DMS53 (cell line): ENCODE data around the gene DNAJC27.
A peak's percentile ranks its signal among the peaks of the same experiment; 100 is the strongest.

Experiments used
- DNase-seq: peaks from one replicate; lab custom pipeline; 2025; lab: John Stamatoyannopoulos, UW

DNAJC27 gene

DNA sequence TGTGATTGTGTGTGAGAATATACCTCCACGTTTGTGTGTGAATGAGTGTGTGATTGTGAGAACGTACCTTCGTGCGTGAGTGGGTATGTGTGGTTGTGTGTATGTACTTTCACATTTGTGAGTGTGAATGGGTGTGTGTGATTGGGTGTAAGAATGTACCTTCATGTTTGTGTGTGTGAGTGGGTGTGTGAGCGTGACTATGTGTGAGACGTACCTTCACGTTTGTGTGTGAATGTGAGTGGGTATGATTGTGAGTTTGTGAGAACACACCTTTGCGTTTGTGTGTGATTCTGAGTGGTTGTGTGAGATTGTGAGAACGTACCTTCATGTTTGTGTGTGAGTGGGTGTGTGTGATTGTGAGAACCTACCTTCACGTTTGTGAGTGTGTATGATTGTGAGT lies 45.9 kb downstream of the DNAJC27 start:
- DNase-seq, result no peak

DNA sequence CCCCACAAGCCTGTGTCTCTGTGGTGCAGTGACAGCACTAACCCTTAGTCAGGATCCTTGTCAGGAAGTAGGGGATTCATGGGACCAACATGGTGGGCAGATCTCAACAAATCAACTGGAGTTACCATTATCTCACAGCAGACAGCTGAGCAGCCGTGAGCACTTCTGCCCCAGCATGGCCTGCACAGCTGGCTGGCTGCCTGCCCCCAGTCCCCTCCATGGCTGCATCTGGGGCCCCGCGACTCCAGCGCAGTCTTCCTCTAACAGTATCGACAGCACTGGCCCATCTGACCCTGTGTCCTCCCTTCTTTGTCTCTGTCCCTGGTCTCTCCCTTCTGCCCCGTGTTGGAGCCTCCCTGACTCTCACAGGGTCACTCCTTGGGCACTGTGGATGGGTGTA lies 47.0 kb downstream of the DNAJC27 start:
- DNase-seq, result no peak

DNA sequence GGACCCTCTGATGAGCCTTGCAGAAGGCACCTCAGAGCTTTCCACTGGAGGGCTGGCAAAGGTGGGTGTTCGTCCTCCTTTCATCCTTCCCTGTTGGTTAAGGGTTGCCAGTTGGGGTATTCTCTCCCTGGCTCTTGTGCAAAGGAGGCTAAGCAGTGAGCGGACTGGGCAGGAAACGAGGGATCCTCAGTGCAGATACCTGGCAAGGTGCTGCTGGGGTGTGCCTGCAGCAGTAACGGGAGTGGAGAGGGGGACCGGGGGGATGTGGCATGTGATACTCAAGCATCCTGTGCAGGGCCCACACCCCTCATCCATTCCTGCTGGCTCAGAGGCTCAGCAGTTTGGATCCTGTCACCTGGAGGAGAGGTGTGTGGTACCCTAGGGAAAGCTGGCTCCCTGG lies 47.5 kb downstream of the DNAJC27 start:
- no peak for DNase-seq

DNA sequence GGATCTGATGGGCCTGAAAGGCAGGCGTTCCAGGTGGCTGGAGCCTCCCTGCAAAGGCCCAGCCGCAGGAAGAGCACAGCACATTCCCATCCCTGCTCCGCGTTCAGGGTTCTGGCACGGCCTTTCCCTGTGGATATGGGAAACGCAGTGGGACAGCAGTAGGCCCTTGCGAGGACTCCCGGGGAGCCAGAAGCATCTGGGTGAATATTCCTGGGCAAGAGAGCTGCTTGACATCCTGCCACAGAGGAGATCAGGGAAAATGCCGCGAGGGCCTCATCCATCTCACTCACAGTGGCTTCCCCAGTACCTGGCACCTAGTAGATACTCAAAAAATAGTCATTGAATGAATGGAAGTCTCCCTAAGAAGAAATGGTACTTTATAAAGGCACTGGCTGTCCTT lies 48.6 kb downstream of the DNAJC27 start:
- no peak for DNase-seq

DNA sequence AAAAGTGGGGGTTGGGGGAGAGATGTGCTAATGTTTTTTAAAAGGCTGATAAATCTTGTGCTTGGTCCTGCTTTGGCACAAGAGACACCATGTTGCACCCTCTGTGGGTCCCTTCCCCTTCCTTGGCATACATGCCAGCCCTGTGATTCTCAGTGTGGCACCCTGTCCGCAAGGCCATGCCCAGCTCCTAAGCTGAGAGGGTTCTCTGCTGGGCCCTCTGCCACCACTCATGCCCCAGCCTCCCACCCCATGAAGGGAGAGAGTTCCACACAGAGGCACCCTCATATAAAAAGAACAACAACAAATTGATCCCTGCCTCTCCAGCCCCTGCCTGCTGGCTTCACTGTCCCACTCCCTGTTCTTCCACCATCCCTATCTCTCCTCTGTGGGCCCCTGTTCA lies 49.2 kb downstream of the DNAJC27 start:
- no peak for DNase-seq

GRCh38 chr2:24920809-24921441 lies 50.8 kb downstream of the DNAJC27 start:
- peak; percentile 18 for DNase-seq

DNA sequence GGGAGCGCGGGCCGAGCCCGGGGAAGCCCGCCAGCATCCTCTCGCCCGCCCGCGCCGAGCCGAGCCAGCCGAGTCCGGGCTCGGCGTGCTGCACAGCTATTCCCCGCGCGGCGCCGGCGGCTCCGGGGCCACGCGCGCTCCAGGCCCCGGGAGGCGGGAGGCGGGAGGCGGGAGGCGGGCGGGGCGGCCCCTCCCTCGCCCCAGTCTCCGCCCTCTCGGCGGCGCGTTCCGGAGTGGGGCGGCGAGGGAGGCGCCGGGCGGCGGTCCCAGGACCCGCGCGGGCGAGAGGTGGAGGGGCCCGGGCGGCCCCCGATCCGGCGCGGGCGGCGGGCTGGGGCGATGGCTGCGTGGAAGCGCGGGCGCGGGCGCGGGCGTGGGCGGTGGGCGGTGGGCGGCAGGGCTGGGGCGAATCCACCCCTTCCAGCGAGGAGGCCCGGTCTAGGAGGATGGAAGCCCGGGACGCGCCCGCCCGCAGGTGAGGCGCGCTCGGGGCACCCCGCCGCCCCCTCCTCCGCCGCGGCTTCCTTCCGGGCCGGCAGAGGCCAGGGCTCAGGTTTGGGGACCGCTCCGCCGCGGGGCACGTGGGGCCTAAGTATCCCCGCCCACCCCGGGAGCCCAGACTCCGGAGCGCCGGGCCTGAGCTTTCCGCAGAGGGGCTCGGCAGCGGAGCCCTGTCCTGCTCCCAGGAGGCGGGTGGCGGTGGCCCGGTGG lies 51.5 kb downstream of the DNAJC27 start, which contains the start of gene ADCY3:
Gene ADCY3, minus strand, starts transcription at position 140 of the 711 bp plus-strand sequence. CDS start 1,250 bp downstream, outside the sequence.
- DNase-seq, result peak; percentile 72

GRCh38 chr2:24919506-24920097 lies 52.2 kb downstream of the DNAJC27 start:
- peak; percentile 60 for DNase-seq

- peak; percentile 49 for DNase-seq
Measured at GRCh38 chr2:24919037-24919505, 52.7 kb downstream of the DNAJC27 start.

- DNase-seq, result no peak
Measured at GRCh38 chr2:24918326-24919036, 53.3 kb downstream of the DNAJC27 start.

GRCh38 chr2:24917731-24918325 lies 53.9 kb downstream of the DNAJC27 start:
- no peak for DNase-seq

GRCh38 chr2:24917086-24917485 lies 54.7 kb downstream of the DNAJC27 start:
- DNase-seq, result no peak

DNA sequence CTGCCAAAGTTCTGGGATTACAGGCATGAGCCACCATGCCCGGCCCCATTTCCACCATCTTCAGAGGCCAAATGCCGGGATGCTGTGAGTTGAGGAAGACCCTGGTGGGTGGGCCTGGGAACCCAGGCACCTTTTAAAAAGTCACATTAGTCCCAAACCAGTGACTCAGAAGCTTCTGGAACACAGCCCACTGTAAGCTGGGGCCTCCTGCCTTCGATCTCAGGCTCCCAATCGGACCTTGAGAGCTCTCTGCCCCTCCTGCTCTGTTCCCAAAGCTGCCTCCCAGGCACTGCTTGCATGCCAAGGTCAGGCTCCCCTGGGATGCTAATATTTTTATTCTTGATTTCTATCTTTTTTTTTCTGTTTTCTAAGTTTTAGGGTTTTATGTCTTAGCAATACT lies 56.0 kb downstream of the DNAJC27 start:
- no peak for DNase-seq

- DNase-seq, result no peak
Measured at GRCh38 chr2:24915175-24915574, 56.6 kb downstream of the DNAJC27 start.

- DNase-seq, result no peak
Measured at GRCh38 chr2:24914713-24915112, 57.0 kb downstream of the DNAJC27 start.

DNA sequence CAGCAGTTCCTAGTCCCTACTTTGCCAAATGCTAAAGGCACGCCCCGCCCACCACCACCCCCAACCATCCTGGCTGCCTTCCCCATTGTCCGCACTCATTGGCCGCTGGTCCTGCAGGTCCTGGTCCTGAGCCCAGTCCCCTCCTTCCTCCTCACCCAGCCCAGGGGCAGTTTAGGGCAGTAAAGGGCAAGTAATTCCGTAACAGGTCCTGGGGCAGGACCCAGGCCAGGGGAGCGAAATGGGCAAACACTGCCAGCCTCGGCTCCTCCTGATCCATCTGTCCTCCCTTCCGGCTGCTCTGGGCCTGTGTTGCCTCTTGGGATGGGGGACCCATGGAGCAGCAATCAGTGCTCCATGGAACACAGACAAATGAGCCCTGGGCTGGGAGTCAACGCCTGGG lies 57.8 kb downstream of the DNAJC27 start:
- DNase-seq, result no peak

- no peak for DNase-seq
Measured at GRCh38 chr2:24912986-24913385, 58.8 kb downstream of the DNAJC27 start.

- no peak for DNase-seq
Measured at GRCh38 chr2:24912523-24912922, 59.2 kb downstream of the DNAJC27 start.

DNA sequence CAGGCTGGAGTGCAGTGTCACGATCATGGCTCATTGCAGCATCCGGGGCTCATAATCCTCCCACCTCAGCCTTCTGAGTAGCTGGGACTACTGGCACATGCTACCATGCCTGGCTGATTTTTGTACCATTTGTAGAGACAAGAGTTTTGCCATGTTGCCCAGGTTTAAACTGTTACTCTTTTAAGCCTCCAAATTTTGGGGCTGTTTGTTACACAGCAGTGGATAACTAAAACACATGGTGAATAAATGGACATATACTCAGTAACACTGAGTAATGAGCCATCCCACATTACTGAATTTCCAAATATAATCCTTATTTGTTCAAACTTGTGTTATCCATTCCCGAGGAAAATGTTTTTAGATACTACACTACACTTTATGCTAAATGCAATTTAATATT lies 61.5 kb downstream of the DNAJC27 start:
- DNase-seq, result no peak

DNA sequence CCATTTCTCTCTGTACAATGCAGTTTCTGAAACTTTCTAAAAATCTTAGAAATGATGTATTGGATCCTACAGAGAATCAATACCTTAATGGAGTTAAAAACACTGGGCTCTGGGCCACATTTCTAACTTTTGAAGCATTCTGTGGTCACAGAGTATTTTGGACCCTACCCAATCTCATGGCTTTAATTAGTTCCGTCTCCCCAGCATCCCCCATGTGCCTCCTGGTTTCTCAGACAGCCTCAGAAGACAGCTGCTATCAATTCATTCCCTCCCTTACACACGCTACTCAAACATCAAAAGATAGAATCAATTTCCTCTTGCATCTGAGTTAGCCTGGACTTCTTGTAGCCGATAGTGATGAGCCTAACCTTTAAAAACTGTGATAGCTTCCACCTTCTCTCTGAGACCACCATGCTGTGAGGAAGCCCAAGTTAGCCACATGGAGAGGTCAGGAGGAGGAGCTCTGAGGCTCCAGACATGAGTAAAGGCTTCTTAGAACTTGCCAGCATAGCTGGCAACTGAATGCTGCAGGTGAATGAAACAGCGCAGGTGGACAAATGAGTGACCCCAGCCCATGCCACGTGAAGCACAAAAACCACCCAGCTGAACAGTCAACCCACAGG lies 62.1 kb downstream of the DNAJC27 start:
- no peak for DNase-seq

- DNase-seq, result no peak
Measured at GRCh38 chr2:24908461-24908901, 63.3 kb downstream of the DNAJC27 start.

- no peak for DNase-seq
Measured at GRCh38 chr2:24907116-24907515, 64.6 kb downstream of the DNAJC27 start.
